Colonic mucosa (tissue), 4 donors: ENCODE data around the gene DSCAML1. TPM values are rescaled to one million over a fixed set of nuclear protein-coding genes. Genes with fewer than 3 reads are reported as not detected.

Experiments used
- DNase-seq: peaks from one replicate; pipeline ENCODE4 v3.0.0-alpha.2; 2020
- H3K27ac ChIP-seq: fragments of 200-600 bp; one replicate; pipeline ENCODE4 v1.8.0; 2021
- H3K27me3 ChIP-seq: fragments of 200-600 bp; one replicate; pipeline ENCODE4 v1.8.0; 2021
- H3K36me3 ChIP-seq: fragments of 200-600 bp; one replicate; pipeline ENCODE4 v1.8.0; 2021
- H3K4me1 ChIP-seq: fragments of 200-600 bp; one replicate; pipeline ENCODE4 v1.8.0; 2021; ENCODE audit warnings: mild to moderate bottlenecking
- H3K4me3 ChIP-seq: fragments of 200-600 bp; one replicate; pipeline ENCODE4 v1.8.0; 2021
- H3K9ac ChIP-seq, 2 donors: one replicate each; pipeline ENCODE4 v1.7.0; 2013; ENCODE audit warnings: control low read depth in 2 of 2, low read depth in 2 of 2, low read length in 2 of 2
- H3K9me3 ChIP-seq: fragments of 200-600 bp; one replicate; pipeline ENCODE4 v1.8.0; 2021
- intact Hi-C: fragments of 100-400 bp; cut with DNase I; formaldehyde crosslinking; loops from one replicate; pipeline ENCODE4 v1.14.1; 2022
- total RNA-seq, 2 donors: library from RNA; stranded (reverse); fragmentation: NEBNext Ultra II Directional in 1 of 2; extraction: Animal tissue kit (Norgen Biotek cat#: 25700) in 1 of 2; gene quantifications; one replicate each; pipeline ENCODE4 v1.2.1, GENCODE V29; 2021
- TF ChIP-seq, protein P1 (sequence below): fragments of 200-600 bp; IDR thresholded peaks from one replicate; pipeline ENCODE4 v1.8.0; 2022; ENCODE audit warnings: antibody characterized with exemption, mild to moderate bottlenecking
- donor health status: healthy.
- donor health status: DM: no; HTN: no; CAD: no.
- donor health status: DM: no; HTN: no; CAD: no.

The DSCAML1 gene
- total RNA-seq, 2 donors from 2014 or later, result 1.2 to 4.3 TPM

DNA sequence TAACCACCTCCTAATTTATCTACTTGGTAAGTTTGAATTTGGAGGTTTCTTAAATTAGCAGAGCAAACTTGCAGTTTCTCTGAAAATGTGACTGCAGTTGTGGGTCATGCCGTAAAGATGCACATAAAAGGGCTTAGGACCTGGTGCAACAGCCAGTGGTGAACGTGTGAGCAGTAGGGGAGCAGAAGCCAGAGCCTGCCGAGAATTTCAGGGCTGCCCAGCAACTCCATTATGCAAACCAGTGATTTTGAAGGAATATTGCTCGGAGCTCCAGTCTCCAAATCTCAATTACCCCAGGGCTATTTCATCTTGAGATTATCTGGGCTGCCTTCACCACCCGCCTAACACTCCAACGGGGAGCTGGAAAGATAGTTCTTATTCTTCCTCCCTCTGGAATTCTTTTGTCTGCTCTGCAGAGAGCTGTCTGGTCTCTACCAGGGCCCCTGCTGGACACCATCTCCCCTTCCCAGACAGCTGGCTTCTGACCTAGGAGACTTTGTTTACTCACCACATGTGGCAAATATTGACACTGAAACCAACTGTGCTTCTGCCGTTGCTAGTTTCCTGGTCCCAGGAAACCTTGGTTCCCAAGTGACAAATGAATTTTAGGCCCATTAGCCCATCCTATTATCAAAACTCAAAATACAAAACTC, 93.9 kb downstream of the DSCAML1 start:
- peak; percentile 27 for DNase-seq
- intact Hi-C loops, result no loop called here

DNA sequence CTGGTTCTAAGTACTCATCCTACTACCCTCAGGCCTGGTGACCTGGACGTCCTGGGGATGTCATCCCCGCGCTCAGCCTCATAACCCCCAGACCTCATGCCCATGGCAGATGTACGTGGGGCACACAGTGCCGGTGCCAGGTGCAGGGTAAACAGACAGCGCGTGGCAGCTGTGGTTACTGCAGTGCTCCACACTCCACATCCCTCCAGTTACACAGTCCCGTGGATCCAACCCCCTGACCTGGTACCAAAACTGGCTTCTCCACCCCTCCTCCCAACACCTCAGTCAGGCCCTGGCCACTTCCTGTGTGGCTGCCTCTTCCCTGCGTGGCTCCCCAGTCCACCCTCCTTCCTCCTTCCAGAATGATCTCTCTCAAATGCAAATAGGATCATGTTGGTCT, 95.2 kb downstream of the DSCAML1 start:
- no peak for DNase-seq
- intact Hi-C loops, result no loop called here
- Histone ChIP-seq H3K27me3 (no peaks in the 10 kb centered on the region), H3K36me3 (no peaks in the 10 kb centered on the region), H3K4me3 (no peak overlapping the region), H3K4me1 (no peaks in the 10 kb centered on the region), H3K9ac (no peak overlapping the region), H3K27ac (no peak overlapping the region), H3K9me3 (no peaks in the 10 kb centered on the region)
- TF ChIP-seq, protein P1, sequence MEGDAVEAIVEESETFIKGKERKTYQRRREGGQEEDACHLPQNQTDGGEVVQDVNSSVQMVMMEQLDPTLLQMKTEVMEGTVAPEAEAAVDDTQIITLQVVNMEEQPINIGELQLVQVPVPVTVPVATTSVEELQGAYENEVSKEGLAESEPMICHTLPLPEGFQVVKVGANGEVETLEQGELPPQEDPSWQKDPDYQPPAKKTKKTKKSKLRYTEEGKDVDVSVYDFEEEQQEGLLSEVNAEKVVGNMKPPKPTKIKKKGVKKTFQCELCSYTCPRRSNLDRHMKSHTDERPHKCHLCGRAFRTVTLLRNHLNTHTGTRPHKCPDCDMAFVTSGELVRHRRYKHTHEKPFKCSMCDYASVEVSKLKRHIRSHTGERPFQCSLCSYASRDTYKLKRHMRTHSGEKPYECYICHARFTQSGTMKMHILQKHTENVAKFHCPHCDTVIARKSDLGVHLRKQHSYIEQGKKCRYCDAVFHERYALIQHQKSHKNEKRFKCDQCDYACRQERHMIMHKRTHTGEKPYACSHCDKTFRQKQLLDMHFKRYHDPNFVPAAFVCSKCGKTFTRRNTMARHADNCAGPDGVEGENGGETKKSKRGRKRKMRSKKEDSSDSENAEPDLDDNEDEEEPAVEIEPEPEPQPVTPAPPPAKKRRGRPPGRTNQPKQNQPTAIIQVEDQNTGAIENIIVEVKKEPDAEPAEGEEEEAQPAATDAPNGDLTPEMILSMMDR, result no peak

More for the DNA sequence above, 93.9 kb downstream of the DSCAML1 start:
- Histone ChIP-seq H3K27ac (no peak overlapping the region), H3K4me3 (no peak overlapping the region), H3K9me3 (no peaks in the 10 kb centered on the region), H3K9ac (no peak overlapping the region), H3K4me1 (no peaks in the 10 kb centered on the region), H3K27me3 (no peaks in the 10 kb centered on the region), H3K36me3 (no peaks in the 10 kb centered on the region)
- TF ChIP-seq, protein P1, result no peak

DNA sequence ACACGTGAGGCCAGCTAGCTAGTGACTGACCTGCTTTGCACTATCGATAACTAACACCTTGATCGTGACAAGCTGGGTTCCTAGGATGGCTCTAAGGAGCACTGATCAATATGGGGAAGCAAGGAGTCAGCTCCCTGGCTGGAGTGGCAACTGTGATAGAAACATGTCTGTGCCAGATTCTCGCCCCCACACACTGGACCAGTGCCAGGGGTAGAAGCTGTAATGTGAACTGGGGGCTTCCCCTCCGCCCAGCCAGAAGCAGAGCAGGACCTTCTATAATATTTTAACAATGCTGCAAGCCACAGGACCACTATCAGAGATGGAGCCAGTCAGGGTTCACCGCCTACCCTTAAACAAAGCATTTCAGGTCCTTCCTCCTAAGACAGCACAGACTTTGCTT, 96.5 kb downstream of the DSCAML1 start:
- H3K4me3 ChIP-seq, result no peak overlapping the region
- no peaks in the 10 kb centered on the region for H3K36me3 ChIP-seq
- no peak overlapping the region for H3K9ac ChIP-seq
- no peak for DNase-seq
- no peaks in the 10 kb centered on the region for H3K4me1 ChIP-seq
- TF ChIP-seq, protein P1, result no peak
- no peak overlapping the region for H3K27ac ChIP-seq
- no peaks in the 10 kb centered on the region for H3K27me3 ChIP-seq
- H3K9me3 ChIP-seq, result no peaks in the 10 kb centered on the region
- intact Hi-C loops, result no loop called here

DNA sequence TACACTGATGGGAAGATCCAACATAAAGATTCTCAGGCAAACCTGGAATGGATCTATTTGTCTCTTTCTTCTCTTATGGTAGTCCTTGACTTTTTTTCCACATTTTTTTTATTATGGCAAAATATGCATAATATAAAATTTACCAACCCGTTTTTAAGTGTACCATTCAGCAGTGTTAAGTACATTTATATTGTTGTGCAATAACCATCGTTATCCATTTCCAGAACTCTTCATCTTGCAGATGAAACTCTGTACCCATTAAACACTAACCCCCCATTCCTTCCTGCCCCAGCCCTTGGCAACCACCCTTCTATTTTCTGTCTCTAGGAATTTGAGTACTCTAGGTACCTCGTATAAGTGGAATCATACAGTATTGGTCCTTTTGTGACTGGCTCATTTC, 99.7 kb downstream of the DSCAML1 start:
- intact Hi-C loops, result no loop called here
- no peaks in the 10 kb centered on the region for H3K27me3 ChIP-seq
- H3K36me3 ChIP-seq, result no peaks in the 10 kb centered on the region
- H3K4me3 ChIP-seq, result no peak overlapping the region
- no peaks in the 10 kb centered on the region for H3K4me1 ChIP-seq
- no peak overlapping the region for H3K9ac ChIP-seq
- no peaks in the 10 kb centered on the region for H3K9me3 ChIP-seq
- TF ChIP-seq, protein P1, result no peak
- no peak overlapping the region for H3K27ac ChIP-seq
- DNase-seq, result no peak

DNA sequence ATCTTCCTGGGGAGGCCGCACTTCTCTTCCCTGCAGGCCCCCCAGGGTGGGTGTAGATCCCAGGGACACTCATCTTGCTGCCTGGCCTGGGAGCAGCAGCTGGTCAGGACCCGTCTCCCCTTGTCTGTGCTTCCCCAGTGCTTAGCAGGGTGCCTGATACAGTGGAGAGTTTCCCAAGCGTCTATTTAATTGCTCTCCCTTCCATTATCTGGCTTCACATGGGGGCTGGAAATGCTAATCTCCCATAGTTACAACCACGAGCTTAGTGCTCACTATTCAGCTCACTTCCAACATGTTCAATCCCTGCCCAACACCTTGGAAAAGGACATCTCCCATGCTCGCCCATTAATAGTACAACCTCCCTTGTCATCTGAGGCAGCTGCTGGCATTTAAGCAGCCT, 100.5 kb downstream of the DSCAML1 start:
- H3K9ac ChIP-seq, result no peak overlapping the region
- no peaks in the 10 kb centered on the region for H3K27me3 ChIP-seq
- H3K36me3 ChIP-seq, result no peaks in the 10 kb centered on the region
- no peak for DNase-seq
- TF ChIP-seq, protein P1, result no peak
- H3K4me1 ChIP-seq, result no peaks in the 10 kb centered on the region
- intact Hi-C loops, result no loop called here
- H3K27ac ChIP-seq, result no peak overlapping the region
- no peak overlapping the region for H3K4me3 ChIP-seq
- no peaks in the 10 kb centered on the region for H3K9me3 ChIP-seq
